Renal pelvis (tissue), 4 donors: ENCODE measurements around the gene ST8SIA6. TPM values are rescaled to one million over a fixed set of nuclear protein-coding genes. Genes with fewer than 3 reads are reported as not detected.
"Not testable (repeated sequence)": the region's sequence is repeated elsewhere in the genome, so short reads cannot be mapped to it uniquely, and the experiment has no call there.

Source experiments
- DNase-seq: peaks from one replicate; pipeline ENCODE4 v3.0.0-alpha.2; 2013
- polyA plus RNA-seq, 3 donors: library from polyadenylated mRNA; unstranded; fragments of 120-200 nt; gene quantifications; one replicate each; pipeline ENCODE4 v1.2.1, GENCODE V29; 2013; ENCODE audit not compliant: insufficient read length in 3 of 3

ST8SIA6 gene
- polyA plus RNA-seq, 3 donors = 1.2 to 1.5 (median 1.2) TPM

DNA sequence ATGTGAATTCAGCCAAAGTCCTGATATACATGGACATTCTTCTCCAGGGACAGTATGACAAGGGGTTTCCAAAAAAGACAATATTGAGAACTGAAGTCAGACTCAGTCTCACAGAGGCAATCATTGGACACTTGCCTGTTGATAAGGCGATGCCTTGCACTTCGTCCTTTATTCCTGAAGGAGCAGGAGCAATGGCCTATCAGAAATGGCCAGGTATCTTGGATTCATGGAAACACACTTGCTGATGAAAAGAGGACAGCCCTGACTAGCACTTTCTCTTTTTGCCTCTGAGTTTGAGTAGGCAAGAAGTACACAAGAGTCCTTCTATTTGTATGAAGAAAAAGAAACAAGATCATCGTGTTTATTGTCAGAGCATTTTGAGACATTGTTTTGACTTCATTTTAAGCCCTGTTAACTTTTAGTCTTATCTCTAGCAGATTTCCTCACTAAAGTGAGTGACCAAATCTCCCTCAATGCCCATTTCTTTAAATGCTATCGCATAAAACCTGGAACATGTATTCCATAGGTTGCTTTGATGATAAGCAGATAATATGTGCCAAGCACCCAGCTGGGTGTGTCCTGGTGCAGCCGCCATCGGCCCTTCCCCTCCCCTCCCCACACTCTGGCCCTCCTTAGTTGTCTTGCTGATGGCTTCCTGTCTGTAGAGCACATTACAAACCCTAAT, 26.6 kb downstream of the ST8SIA6 start:
- DNase-seq = no peak

DNA sequence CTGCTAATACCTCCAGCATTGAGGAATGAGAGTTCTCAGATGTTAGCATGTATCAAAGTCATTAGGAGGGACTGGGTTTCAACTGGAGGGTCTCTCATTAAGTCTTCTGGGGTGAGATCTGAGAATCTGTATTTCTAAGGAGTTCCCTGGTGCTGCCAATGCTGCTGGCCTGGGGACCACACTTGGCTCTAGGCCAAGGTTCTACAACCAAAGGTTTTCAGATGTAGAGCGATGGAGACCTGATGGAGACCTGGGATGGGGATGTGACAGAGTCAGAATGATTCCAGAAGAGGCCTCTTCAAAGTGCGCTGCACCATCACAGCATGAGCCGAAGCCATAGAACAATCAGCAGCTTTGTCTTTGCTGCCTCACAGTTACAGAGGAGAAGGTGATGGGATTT, 27.2 kb downstream of the ST8SIA6 start:
- DNase-seq = no peak

DNA sequence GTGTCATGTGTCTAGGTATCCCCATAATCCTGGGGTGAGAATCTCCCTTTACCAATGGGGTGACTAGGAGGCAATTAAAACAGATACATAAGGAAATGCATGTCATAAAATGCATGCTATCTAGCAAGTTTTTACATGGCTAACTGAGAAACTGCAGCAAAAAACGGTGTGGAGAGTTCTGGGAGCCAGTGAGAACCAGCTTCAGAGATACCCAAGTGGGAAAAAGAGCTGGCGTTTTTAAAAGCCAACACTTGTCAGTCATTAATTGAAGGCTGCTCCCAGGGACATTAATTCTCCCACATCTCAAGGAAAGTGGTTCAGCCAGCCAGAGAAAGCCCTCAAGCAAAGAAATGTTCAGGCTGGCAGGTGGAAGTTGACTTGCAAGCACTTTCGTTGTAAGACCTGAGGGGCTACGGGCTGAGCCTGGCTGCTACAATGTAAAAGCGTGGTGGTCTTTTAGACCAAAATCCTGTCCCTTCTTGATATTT, 28.1 kb downstream of the ST8SIA6 start:
- DNase-seq = peak; percentile 11

DNA sequence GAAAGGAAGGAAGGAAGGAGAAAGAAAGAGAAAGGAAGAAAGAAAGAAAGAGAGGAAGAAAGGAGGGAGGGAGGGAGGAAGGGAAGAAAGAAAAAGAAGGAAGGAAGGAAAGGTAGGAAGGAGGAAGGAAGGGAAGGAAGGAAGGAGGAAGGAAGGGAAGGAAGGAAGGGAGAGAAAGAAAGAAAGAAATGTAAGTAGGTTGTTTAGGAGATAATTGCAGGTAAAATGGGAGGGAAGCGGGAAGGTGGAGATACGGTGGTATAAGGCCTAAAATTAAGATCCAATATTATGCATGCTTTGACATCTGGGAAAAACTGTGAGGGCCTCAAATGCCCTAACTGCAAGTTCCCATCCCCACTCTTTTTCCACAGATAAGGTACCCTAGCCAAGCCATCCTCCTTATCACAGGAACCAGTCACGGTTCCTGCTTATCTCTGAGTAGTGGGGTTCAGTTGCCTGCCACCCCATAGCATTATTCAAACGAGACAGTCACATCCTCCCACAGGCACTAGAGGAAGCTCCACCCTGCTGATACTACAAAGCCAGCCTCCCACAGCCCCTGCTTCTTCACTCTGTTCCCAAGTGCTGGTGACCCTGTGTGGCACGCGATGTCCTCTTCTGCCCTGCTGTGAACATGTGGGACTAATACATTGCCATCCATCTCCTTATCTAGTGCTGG, 28.7 kb downstream of the ST8SIA6 start:
- DNase-seq = no peak

DNA sequence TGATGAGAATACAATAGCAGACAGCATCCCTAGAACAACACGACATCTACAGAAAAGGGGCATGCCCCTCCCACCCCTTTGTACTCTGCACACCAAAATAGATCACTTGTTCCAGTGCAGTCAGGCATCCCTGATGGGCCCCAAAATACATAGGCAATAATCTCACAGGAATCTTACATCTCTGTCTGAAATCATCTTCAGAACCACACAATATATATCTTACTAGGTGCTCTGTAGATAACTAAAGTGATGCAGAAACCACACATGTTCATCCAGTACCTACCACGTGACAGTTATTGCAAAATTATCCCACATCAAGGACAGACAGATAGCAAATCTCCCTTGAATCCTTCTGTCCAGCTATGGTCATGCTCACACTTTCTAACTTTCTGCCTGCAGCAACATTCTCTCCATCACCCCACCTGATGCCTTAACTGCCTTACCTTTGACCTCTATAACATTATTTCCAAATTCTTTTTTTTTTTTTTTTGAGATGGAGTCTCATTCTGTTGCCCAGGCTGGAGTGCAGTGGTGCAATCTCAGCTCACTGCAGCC, 30.7 kb downstream of the ST8SIA6 start:
- no peak for DNase-seq

DNA sequence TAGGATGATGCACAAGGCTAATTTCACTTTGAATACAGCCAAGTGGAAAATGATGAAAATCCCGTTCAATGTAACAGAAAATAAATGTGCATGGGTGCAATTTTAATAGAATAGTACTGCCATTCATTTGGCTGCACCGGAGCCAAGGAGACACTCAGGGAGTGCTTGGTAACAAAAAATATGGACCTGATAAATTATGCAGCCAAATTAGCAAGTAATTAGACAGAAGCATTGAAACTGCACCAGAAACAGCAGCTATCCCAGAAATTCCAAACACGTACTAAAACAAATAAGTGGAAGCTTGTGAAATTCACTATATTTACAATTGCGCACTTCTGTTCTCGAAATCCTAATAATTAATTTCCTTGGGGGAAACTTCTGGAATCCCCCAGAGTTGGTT, 31.5 kb downstream of the ST8SIA6 start:
- no peak for DNase-seq

DNA sequence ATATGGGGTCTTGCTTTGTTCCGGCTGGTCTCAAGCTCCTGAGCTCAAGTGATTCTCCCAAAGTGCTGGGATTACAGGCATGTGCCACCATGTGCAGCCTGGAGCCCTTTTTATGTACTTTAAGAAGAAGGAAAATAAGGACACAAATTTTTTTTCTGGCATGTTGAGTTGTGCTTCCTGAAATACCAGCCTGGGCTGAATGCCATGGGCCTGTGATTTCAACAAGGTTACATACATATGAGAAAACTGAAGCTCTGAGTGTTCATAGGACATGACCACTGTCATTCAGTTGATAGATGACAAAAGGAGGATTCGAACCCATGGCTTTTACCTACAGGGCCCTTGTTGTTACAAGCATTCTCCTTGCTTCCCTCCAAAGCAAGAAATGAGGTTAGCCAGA, 36.1 kb downstream of the ST8SIA6 start:
- DNase-seq = no peak

DNA sequence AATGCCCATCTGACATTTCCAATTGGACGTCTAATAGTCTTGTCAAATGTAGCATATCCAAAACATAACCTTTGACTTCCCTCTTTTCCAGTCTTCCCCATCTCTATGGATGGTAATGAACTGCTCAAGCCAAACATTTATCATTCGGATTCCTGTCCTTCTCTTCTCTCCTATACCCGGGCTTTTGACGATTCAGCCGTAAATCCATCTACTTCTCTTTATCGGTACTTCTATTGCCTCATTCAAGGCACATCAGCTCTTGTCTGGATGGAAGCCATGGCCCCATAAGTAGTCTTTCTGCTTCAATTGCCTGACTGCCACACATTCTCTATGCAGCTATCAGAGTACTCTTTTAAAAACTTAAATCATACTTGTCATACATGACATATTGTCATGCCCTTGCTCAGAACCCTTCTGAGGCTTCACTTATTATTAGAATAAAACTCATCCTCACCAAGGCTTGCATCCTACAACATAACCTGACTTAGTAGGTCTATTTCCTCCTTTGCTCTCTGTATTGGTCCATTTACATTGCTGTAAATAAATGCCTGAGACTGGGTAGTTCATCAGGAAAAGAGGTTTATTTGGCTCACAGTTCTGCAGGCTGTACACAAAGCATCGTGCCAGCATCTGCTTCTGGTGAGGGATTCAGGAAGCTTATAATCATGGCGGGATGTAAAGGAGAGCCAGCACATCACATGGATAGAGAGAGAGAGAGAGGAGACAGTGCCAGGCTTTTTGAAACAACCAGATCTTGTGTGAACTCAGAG, 37.8 kb downstream of the ST8SIA6 start:
- no peak for DNase-seq

DNA sequence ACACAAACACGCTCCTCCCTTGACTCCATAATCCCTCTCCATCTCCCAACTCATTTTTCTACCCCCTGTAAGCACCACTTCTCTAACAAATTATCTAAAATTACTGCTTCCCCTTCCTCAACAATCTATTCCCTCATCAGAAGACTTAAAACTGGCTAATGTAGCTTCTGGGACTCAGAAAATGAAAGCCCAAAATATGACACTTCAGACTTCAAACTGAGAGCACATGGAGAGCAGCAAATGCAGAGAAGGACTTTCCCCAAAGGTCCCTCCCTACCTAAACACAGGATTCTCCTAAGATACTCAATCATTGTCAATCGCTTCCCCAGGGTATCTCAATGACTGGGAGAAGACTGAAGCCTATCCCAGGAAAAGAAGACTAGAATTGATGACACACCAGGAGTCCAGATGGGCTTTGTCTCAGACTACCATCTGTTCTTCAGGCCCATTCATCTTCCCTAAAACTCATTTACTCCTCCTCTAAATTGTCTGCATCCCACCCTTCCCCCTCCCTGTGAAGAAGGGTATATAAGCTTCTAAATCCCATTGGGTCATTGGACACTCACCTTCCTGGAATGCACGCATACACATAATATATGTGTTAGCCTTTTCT, 39.2 kb downstream of the ST8SIA6 start:
- DNase-seq = no peak

DNA sequence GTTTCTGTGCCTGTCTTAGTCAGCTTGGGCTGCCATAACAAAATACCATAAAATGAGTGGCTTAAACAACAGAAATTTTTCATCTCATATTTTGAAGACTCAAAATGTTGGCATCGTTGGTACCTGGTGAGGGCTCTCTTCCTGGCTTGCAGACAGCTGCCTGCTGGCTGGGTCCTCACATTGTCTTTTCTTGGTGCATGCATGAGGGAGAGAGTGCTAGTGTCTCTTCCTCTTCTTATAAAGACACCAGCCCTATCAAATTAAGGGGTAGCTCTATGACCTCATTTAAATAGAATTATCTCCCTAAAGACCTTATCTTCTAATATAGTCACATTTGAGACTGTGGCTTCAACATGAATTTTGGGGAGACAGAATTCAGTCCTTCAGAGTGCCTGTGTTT, 39.9 kb downstream of the ST8SIA6 start:
- no peak for DNase-seq

DNA sequence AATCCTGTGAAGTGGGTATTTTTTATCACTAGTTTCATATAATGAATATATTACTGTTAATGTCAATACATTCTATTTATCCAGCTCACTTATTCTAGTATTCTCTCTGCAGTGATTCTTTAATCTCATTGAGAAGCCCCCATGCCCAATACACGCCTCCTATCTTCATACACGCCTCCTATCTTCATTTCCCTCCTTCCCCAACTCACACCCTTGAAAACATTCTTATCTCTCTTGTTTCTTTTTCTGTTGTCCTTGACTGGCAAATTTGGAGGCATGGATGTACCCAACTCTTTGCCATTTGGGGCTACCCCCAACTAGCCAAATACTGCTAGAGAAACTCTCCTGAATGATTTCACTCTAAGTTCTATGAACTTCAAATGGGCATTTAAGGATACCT, 40.5 kb downstream of the ST8SIA6 start:
- DNase-seq = no peak

DNA sequence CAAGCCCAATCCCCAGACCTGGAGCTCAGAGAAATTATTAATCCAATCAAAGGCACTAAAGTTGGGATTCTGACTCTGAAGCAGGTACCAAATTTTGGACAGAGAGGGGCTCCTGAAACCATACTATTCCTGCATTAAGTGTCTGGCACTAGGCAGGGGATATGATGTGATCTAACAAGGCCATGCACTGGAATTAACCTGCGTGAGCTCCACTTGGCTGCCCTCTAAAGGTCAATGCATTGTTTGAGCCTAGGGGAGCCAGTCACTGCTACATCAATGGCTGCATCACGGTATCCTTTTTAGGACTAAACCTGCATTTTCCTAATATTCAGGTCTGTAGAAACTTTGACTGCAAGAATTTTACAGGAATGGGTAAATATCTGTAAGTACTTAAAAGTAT, 42.1 kb downstream of the ST8SIA6 start:
- DNase-seq = no peak

DNA sequence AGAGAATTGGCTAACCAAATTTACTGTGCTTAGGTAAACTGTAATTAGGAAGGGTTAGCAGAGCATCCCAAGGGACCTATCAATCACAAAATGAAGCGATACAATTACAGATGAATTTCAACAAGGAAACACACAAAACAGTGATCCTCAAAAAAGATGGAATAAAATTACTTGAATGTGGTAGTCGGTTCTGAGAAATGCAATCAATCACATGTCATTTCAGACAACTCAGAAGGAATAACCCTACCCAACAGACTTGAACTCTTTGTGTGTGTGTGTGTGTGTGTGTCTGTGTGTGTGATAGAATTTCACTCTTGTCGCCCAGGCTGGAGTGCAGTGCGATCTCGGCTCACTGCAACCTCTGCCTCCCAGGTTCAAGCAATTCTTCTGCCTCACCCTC, 43.5 kb downstream of the ST8SIA6 start:
- DNase-seq = no peak

DNA sequence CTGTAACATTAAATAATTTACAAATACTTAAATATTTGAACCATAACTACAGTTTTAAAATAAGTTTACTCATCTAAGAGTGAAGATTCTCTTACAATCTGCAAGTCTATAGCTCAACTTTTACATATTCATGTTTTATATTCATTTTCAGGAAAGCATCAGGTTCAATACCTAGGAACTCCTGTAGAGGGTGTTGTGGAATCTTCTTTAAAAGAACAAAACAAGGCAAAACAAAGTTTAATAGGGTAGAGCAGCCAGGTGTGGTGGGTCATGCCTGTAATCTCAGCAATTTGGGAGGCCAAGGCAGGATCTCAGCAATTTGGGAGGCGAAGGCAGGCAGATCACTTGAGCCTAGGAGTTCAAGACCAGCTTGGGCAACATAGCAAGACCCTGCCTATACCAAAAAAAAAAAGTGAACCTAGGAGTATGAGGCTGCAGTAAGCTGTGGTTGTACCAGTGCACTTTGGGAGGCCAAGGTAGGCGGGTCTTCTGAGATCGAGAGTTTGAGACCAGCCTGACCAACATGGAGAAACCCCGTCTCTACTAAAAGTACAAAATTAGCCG, 45.1 kb downstream of the ST8SIA6 start:
- DNase-seq = no peak

DNA sequence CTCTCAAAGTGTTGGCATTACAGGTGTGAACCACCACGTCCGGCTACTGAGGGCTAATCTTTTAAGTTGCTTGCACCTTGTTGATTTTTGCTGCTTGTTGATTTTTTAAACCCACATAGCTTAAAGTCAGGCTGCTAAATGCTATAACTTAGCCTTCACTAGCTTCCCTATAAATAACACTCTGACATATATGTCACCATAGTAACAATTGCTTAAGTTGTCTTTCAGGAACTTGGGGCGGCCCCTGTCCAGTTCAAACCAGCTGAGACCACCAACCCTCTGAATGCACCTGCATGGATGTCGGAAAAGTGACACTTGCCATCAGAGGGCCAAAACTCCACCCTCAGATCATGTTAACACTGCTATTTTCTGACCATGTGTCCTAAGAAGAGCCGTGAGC, 47.3 kb downstream of the ST8SIA6 start:
- no peak for DNase-seq

DNA sequence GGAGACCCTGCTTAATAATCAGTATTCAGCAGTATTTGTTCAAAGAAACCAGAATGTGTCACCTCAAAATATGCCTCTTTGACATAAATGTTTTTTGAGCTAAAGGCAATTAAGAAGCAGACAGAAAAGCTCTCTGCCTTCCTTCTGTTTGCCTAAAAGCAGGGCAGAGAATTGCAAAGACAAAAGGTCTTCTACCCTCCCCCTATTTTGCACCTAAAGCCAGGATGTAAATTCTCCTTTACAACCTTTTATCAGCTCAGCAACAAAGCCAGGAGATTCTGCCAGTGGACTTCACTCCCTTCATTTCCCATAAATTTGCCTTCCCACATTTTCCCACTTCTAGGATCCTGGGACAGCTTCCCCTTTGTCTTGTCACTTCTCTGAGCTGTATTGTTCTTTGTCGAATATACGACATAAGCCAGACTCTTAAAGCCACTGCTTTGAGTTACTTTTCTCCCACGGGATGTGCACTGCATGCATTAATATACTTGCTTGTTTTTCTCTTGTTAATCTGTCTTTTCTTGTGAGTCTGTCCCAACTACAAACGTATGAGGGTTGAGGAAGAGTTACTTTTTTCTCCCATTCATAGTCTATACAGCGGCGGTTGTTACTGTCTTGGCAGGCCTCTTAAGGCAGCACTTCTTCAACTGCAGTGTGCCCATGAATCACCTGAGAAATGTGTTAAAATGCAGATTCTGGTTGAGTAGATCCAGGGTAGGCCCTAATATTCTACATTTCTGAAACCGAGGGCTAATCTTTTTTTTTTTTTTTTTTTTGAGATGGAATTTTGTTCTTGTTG, 48.2 kb downstream of the ST8SIA6 start:
- no peak for DNase-seq

DNA sequence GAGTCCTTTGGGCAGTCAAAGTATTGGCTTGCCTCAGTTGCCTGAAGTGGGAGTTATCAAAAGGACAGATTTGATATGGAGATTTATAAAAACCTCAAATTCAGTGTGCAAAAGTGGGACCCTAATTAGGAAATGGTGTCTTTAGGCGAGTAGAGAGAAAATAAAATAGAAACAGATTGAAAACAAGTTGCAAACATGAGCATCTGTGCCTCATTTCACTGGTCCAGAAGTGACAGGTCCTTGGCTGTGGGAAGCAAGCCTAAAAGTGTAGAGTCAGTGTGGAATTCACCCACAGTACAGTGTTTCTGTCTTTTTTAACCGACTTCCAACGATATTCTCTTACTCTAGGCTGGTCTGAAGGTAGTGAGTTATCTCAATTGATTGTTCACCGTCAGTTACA, 51.2 kb downstream of the ST8SIA6 start:
- DNase-seq = no peak

DNA sequence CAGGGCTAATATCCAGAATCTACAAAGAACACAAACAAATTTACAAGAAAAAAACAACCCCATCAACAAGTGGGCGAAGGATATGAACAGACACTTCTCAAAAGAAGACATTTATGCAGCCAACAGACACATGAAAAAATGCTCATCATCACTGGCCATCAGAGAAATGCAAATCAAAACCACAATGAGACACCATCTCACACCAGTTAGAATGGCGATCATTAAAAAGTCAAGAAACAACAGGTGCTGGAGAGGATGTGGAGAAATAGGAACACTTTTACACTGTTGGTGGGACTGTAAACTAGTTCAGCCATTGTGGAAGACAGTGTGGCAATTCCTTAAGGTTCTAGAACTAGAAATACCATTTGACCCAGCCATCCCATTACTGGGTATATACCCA, 52.4 kb downstream of the ST8SIA6 start:
- DNase-seq = not testable (repeated sequence)

DNA sequence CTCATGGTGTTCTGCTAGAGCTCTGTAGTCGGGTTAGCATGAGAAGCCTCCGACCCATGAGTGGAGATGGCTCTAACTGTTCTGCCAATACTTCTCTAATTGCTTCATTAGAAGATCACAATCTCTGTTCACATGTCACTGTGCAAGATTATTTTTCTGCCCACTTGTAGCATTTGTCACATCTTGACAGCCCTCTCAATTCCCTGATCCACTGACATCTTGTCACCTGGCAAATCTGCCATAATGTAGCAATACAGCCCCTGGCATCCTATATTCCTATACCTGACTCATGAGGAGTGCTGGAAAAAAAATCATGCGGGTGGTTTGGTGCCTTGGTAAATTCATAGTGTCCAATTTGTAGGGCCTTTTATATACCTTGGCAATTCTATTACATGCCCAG, 58.4 kb downstream of the ST8SIA6 start:
- no peak for DNase-seq

DNA sequence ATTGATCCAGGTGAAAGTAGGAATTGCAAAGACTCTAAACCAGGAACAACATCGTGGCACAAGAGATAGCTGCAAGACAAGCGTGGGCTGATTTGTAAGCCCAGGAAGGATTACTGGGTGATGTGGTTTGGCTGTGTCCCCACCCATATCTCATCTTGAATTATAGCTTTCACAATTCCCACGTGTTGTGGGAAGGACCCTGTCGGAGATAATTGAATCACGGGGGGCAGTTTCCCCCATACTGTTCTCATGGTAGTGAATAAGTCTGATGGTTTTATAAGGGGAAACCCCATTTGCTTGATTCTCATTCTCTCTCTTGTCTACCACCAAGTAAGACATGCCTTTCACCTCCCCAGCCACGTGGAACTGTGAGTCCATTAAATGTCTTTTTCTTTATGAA, 59.5 kb downstream of the ST8SIA6 start:
- no peak for DNase-seq
